ENCODE results near the gene CHAMP1.

- TF ChIP-seq EZH2phosphoT487 (IDR thresholded peaks at IDR 0.05; ENCODE audit: low read depth) (no peak), CTCF (IDR thresholded peaks at IDR 0.05; ENCODE audit: low read depth, low read length) (no peak)
These were observed 27.5 kb upstream of the CHAMP1 start for GRCh38 chr13:114286808-114287207.

Data from OCI-LY3 (cell line).